Epithelial cell of proximal tubule (primary cell): ENCODE measurements around the gene NUDT15. TPM values are rescaled to one million over a fixed set of nuclear protein-coding genes. Genes with fewer than 3 reads are reported as not detected.

Experiments used
- DNase-seq: peaks from one replicate; pipeline ENCODE4 v3.0.0-alpha.2; 2011; ENCODE audit warnings: low read depth
- H3K4me3 ChIP-seq: 2 replicates; pipeline ENCODE4 v1.5.1; 2011; ENCODE audit warnings: low read depth, mild to moderate bottlenecking, low read length
- CTCF ChIP-seq: conservative IDR thresholded peaks from 2 replicates; pipeline ENCODE4 v1.5.1; 2012; ENCODE audit warnings: low read depth, mild to moderate bottlenecking, low read length
- total RNA-seq: library from RNA; depleted of rRNA; stranded (reverse); fragments of >200 nt; gene quantifications from 2 replicates; pipeline ENCODE4 v1.2.3, GENCODE V29; 2015

The NUDT15 gene
- total RNA-seq, 1 donor from 2014 or later, result 32.3 TPM

- no peak for DNase-seq
- no peak for TF ChIP-seq CTCF
- H3K4me3 ChIP-seq, result no peak overlapping the region
Observed at GRCh38 chr13:48074006-48074405, 36.5 kb downstream of the NUDT15 start.

GRCh38 chr13:48078251-48078656 lies 40.7 kb downstream of the NUDT15 start:
- H3K4me3 ChIP-seq, result no peak overlapping the region
- DNase-seq, result peak; percentile 4
- peak; percentile 68 for TF ChIP-seq CTCF

GRCh38 chr13:48081739-48082138 lies 44.2 kb downstream of the NUDT15 start:
- TF ChIP-seq CTCF, result no peak
- H3K4me3 ChIP-seq, result no peak overlapping the region
- no peak for DNase-seq

GRCh38 chr13:48086272-48086671 lies 48.7 kb downstream of the NUDT15 start:
- no peak overlapping the region for H3K4me3 ChIP-seq
- no peak for TF ChIP-seq CTCF
- no peak for DNase-seq

- TF ChIP-seq CTCF, result no peak
- DNase-seq, result no peak
- peak overlapping the region; percentile 86 for H3K4me3 ChIP-seq
Observed at GRCh38 chr13:48093588-48093987, 56.1 kb downstream of the NUDT15 start.

- peak overlapping the region; percentile 86 for H3K4me3 ChIP-seq
- DNase-seq, result no peak
- TF ChIP-seq CTCF, result no peak
Observed at GRCh38 chr13:48094404-48094780, 56.9 kb downstream of the NUDT15 start.

GRCh38 chr13:48094781-48095502 lies 57.4 kb downstream of the NUDT15 start, which contains the start of gene MED4:
Gene MED4 (minus strand): TSS chr13:48095104. CDS start chr13:48095078, 26 bp downstream.
- TF ChIP-seq CTCF, result peak; percentile 99
- peak; percentile 33 for DNase-seq
- peak within 1 kb of the TSS; percentile 86 for H3K4me3 ChIP-seq
